ENCODE measurements around the gene ZFYVE9. TPM values are rescaled to one million over a fixed set of nuclear protein-coding genes. Genes with fewer than 3 reads are reported as not detected.
"Not testable (repeated sequence)": the region's sequence is repeated elsewhere in the genome, so short reads cannot be mapped to it uniquely, and the experiment has no call there.

ZFYVE9 gene, protein sequence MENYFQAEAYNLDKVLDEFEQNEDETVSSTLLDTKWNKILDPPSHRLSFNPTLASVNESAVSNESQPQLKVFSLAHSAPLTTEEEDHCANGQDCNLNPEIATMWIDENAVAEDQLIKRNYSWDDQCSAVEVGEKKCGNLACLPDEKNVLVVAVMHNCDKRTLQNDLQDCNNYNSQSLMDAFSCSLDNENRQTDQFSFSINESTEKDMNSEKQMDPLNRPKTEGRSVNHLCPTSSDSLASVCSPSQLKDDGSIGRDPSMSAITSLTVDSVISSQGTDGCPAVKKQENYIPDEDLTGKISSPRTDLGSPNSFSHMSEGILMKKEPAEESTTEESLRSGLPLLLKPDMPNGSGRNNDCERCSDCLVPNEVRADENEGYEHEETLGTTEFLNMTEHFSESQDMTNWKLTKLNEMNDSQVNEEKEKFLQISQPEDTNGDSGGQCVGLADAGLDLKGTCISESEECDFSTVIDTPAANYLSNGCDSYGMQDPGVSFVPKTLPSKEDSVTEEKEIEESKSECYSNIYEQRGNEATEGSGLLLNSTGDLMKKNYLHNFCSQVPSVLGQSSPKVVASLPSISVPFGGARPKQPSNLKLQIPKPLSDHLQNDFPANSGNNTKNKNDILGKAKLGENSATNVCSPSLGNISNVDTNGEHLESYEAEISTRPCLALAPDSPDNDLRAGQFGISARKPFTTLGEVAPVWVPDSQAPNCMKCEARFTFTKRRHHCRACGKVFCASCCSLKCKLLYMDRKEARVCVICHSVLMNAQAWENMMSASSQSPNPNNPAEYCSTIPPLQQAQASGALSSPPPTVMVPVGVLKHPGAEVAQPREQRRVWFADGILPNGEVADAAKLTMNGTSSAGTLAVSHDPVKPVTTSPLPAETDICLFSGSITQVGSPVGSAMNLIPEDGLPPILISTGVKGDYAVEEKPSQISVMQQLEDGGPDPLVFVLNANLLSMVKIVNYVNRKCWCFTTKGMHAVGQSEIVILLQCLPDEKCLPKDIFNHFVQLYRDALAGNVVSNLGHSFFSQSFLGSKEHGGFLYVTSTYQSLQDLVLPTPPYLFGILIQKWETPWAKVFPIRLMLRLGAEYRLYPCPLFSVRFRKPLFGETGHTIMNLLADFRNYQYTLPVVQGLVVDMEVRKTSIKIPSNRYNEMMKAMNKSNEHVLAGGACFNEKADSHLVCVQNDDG (N-terminal part only)
- total RNA-seq (1.6 TPM), polyA plus RNA-seq (1 to 10 TPM in 1 of 4 donors, under 1 TPM in 3; 0.26 to 1.4 (median 0.70) TPM)

DNA sequence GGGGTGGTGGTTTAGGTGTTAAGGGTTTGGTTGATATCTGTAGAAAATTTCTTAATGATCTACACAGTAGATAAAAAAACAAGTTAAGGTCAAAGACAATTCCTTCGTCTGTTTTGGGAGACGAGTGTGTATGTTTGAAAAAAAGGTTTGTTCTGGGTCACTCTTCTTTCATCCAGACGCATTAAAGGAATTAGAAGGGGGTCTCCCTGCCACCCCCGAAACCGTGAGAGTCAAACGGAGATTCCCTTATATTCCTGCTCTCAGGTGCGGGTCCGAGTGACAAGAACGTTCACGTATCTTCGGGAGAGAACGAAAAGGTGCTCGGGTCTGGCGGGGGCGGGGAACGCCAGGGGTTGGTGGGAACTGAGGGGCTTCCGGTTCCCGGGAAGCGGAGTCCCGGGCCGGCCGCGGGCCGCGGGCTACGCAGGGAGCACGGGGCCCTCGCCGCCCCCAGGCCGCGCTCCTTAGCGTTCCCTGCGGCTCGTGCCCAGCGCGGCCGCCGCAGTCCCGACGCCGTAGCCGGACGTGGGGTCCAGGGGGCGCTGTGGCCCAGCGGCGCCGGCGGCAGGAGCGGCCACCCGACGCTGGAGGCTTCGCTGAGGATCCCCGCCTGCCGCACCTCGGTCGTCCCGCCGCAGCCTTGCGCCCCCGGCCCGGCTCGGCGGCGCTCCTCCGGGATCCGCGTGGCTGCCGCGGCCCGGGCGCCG lies at the start of gene ZFYVE9:
Gene ZFYVE9 (plus strand): TSS at position 577 of the 707 bp plus-strand sequence. CDS start 91,118 bp downstream, outside the sequence.
- ATAC-seq (ENCODE audit: low read depth in 2 of 2) = peak; percentile 82 to 88
- H3K36me3 Mint-ChIP-seq = no peaks in the 10 kb centered on the region

DNA sequence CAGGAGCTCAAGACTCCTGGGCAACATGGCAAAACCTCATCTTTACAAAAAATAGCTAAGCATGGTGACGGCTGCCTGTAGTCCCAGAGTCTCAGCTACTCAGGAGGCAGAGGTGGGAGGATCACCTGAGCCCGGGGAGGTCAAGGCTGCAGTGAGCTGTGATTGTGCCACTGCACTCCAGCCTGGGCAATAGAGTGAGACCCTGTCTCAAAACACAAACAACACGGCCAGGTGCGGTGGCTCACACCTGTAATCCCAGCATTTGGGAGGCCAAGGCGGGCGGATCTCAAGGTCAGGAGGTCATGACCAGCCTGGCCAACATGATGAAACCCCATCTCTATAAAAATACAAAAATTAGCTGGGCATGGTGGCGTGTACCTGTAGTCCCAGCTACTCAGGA lies 47.6 kb upstream of the ZFYVE9 start:
- H3K9me3 Mint-ChIP-seq; H3K4me3 ChIP-seq (ENCODE audit: low read depth, low read length): not testable (repeated sequence)

More for the DNA sequence above, at the start of gene ZFYVE9:
- Mint-ChIP-seq H3K4me1 (peaks cover 8 to 37% (median 27%) of the 10 kb centered on the region in 4 donors), H3K4me3 (peak within 1 kb of the TSS; percentile 85 to 94 (median 88)), H3K9me3 (peaks cover 0 to 2% (median 0%) of the 10 kb centered on the region in 7 donors), H3K27me3 (peaks cover 56% of the 10 kb centered on the region), H3K27ac (peak within 1 kb of the TSS; percentile 68 to 81 (median 77))
- Histone ChIP-seq H3K27me3 (ENCODE audit: control insufficient read depth, insufficient read depth, low read length) (peaks cover 33% of the 10 kb centered on the region), H3K4me3 (ENCODE audit: low read depth, low read length) (peak within 1 kb of the TSS; percentile 45), H3K27ac (ENCODE audit: insufficient read depth, low read length, poor library complexity, severe bottlenecking) (no peak within 1 kb of the TSS), H3K9me3 (ENCODE audit: control insufficient read depth in 2 of 2, low read length in 2 of 2) (no peaks in the 10 kb centered on the region), H3K36me3 (ENCODE audit: control insufficient read depth, insufficient read depth, low read length) (no peaks in the 10 kb centered on the region), H3K4me1 (ENCODE audit: control insufficient read depth, insufficient read depth, low read length, poor library complexity, severe bottlenecking) (peaks cover 21% of the 10 kb centered on the region)
- DNase-seq = peak; percentile 53 to 74 (median 69)

DNA sequence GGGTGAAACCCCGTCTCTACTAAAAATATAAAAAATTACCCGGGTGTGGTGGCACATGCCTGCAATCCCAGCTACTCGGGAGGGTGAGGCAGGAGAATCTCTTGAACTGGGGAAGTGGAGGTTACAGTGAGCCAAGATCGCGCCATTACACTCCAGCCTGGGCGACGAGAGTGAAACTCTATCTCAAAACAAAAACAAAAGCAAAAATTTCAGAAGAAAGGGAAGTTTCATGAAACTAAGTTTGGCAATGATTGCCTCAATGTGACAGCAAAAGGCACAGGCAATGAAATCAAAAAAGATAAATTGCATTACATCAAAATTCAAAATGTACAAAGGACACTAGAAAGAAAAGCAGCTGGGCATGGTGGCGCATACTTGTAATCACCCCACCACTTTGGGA lies 45.7 kb upstream of the ZFYVE9 start:
- DNase-seq (no peak), ATAC-seq (ENCODE audit: low read depth in 2 of 2) (no peak)
- Mint-ChIP-seq H3K4me3 (no peak overlapping the region), H3K27ac (no peak overlapping the region), H3K36me3 (no peaks in the 10 kb centered on the region), H3K27me3 (peaks cover 19% of the 10 kb centered on the region), H3K9me3 (peaks cover 0 to 3% (median 0%) of the 10 kb centered on the region in 7 donors), H3K4me1 (peaks cover 0 to 2% (median 0%) of the 10 kb centered on the region in 4 donors)
- Histone ChIP-seq H3K27me3 (ENCODE audit: control insufficient read depth, insufficient read depth, low read length) (no peaks in the 10 kb centered on the region), H3K4me3 (ENCODE audit: low read depth, low read length) (no peak overlapping the region), H3K36me3 (ENCODE audit: control insufficient read depth, insufficient read depth, low read length) (no peaks in the 10 kb centered on the region), H3K9me3 (ENCODE audit: control insufficient read depth in 2 of 2, low read length in 2 of 2) (no peaks in the 10 kb centered on the region), H3K4me1 (ENCODE audit: control insufficient read depth, insufficient read depth, low read length, poor library complexity, severe bottlenecking) (no peaks in the 10 kb centered on the region), H3K27ac (ENCODE audit: insufficient read depth, low read length, poor library complexity, severe bottlenecking) (no peak overlapping the region)

More for the DNA sequence above, 47.6 kb upstream of the ZFYVE9 start:
- not testable (repeated sequence) for H3K4me3 Mint-ChIP-seq; H3K4me1 ChIP-seq (ENCODE audit: control insufficient read depth, insufficient read depth, low read length, poor library complexity, severe bottlenecking); H3K27ac Mint-ChIP-seq; H3K27me3 ChIP-seq (ENCODE audit: control insufficient read depth, insufficient read depth, low read length); H3K9me3 ChIP-seq (ENCODE audit: control insufficient read depth in 2 of 2, low read length in 2 of 2); H3K36me3 Mint-ChIP-seq; DNase-seq; H3K4me1 Mint-ChIP-seq; H3K27ac ChIP-seq (ENCODE audit: insufficient read depth, low read length, poor library complexity, severe bottlenecking); ATAC-seq (ENCODE audit: low read depth in 2 of 2)
- H3K36me3 ChIP-seq (ENCODE audit: control insufficient read depth, insufficient read depth, low read length) = peaks cover 14% of the 10 kb centered on the region
- peaks cover 16% of the 10 kb centered on the region for H3K27me3 Mint-ChIP-seq

DNA sequence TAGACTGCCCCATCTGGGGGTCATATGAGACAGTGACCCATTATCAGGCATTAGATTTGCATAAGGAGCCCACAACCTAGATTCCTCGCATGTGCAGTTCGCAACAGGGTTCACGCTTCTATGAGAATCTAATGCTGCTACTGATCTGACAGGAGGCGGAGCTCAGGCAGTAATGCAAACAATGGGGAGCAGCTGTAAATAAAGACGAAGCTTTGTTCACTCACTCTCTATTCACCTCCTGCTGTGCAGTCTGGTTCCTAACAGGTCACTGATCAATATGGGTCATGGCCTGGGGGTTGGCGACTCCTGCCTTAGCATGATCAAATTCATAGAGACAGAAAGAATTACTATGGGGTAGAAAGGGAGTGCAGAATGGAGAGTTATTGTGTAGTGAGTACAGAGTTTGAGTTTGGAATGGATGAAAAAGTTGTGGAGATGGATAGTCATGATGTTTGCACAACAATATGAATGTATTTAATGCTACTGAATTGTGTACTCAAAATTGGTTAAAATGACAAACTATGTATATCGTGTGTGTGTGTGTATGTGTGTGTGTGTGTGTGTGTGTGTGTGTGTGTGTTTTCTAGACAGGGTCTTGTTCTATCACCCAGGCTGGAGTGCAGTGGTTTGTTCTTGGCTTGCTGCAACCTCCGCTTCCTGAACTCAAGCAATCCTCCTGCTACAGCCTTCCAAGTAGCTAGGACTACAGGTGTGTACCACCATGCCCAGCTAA lies 43.6 kb upstream of the ZFYVE9 start:
- Histone ChIP-seq H3K27me3 (ENCODE audit: control insufficient read depth, insufficient read depth, low read length) (no peaks in the 10 kb centered on the region), H3K27ac (ENCODE audit: insufficient read depth, low read length, poor library complexity, severe bottlenecking) (no peak overlapping the region), H3K9me3 (ENCODE audit: control insufficient read depth in 2 of 2, low read length in 2 of 2) (no peaks in the 10 kb centered on the region), H3K4me3 (ENCODE audit: low read depth, low read length) (no peak overlapping the region), H3K4me1 (ENCODE audit: control insufficient read depth, insufficient read depth, low read length, poor library complexity, severe bottlenecking) (no peaks in the 10 kb centered on the region), H3K36me3 (ENCODE audit: control insufficient read depth, insufficient read depth, low read length) (no peaks in the 10 kb centered on the region)
- Mint-ChIP-seq H3K4me3 (no peak overlapping the region), H3K36me3 (no peaks in the 10 kb centered on the region), H3K9me3 (no peaks in the 10 kb centered on the region), H3K27ac (no peak overlapping the region), H3K4me1 (peaks cover 0 to 4% (median 1%) of the 10 kb centered on the region in 4 donors), H3K27me3 (peaks cover 19% of the 10 kb centered on the region)
- no peak for ATAC-seq (ENCODE audit: low read depth in 2 of 2)
- DNase-seq = no peak

DNA sequence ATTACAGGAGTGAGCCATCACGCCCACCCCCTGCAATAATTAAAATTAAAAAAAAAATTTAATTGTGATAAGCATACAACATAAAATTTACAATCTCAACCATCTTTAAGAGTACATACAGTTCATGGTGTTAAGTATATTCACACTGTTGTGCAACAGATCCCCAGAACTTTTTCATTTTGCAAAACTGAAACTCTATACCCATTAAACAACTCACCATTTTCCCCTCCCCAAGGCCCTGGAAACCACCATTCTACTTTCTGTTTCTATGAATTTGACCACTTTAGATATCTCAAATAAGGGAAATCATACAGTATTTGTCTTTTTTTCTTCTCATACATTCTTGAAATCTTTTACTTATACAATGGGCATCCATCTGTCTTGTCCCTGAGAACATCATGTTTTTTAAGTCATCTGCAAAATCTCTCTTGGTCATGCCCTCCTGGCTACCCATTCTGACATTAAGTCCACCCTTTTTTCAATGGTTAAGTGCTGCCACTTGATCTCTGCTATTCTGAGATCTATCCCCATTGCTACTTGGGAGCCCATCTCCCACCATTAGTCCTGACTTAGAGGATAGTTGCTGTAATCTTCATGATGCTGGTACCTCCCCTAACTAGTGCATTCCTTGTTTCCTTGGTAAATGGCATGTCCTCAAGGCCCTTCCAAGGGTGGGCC lies 39.4 kb upstream of the ZFYVE9 start:
- Histone ChIP-seq H3K36me3 (ENCODE audit: control insufficient read depth, insufficient read depth, low read length) (no peaks in the 10 kb centered on the region), H3K27me3 (ENCODE audit: control insufficient read depth, insufficient read depth, low read length) (no peaks in the 10 kb centered on the region), H3K4me3 (ENCODE audit: low read depth, low read length) (no peak overlapping the region), H3K4me1 (ENCODE audit: control insufficient read depth, insufficient read depth, low read length, poor library complexity, severe bottlenecking) (no peaks in the 10 kb centered on the region), H3K9me3 (ENCODE audit: control insufficient read depth in 2 of 2, low read length in 2 of 2) (no peaks in the 10 kb centered on the region), H3K27ac (ENCODE audit: insufficient read depth, low read length, poor library complexity, severe bottlenecking) (no peak overlapping the region)
- Mint-ChIP-seq H3K4me3 (no peak overlapping the region), H3K27ac (no peak overlapping the region), H3K9me3 (no peaks in the 10 kb centered on the region), H3K27me3 (peaks cover 14% of the 10 kb centered on the region), H3K36me3 (no peaks in the 10 kb centered on the region), H3K4me1 (peaks cover 0 to 3% (median 1%) of the 10 kb centered on the region in 4 donors)
- DNase-seq (peak in 1 of 3 donors; percentile 22), ATAC-seq (ENCODE audit: low read depth in 2 of 2) (no peak)

DNA sequence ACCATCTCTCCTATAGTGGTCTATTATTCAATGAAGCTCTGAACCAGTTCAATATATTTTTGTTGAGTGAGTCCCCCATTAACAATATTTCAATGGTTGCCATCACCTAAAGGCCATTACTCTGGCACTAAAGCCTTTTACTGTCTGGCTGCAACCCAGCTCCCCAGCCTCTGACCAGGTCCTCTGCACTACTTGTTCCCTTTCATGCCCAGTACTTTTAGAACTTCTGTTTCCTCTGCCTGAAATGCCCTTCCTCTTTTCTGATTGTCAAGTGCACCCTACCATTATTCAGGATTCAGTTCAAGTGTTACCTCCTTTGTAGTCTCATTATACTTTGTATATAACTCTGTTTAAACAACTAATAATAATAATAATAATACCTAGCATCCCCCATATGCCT lies 30.4 kb upstream of the ZFYVE9 start:
- Mint-ChIP-seq H3K9me3 (no peaks in the 10 kb centered on the region), H3K27ac (no peak overlapping the region), H3K4me1 (no peaks in the 10 kb centered on the region), H3K27me3 (no peaks in the 10 kb centered on the region), H3K4me3 (no peak overlapping the region), H3K36me3 (no peaks in the 10 kb centered on the region)
- no peaks in the 10 kb centered on the region for H3K9me3 ChIP-seq (ENCODE audit: control insufficient read depth in 2 of 2, low read length in 2 of 2)
- DNase-seq (no peak), ATAC-seq (ENCODE audit: low read depth in 2 of 2) (no peak)
- no peak overlapping the region for H3K27ac ChIP-seq (ENCODE audit: insufficient read depth, low read length, poor library complexity, severe bottlenecking)
- H3K27me3 ChIP-seq (ENCODE audit: control insufficient read depth, insufficient read depth, low read length) = peaks cover 2% of the 10 kb centered on the region
- no peak overlapping the region for H3K4me3 ChIP-seq (ENCODE audit: low read depth, low read length)
- H3K36me3 ChIP-seq (ENCODE audit: control insufficient read depth, insufficient read depth, low read length) = no peaks in the 10 kb centered on the region
- no peaks in the 10 kb centered on the region for H3K4me1 ChIP-seq (ENCODE audit: control insufficient read depth, insufficient read depth, low read length, poor library complexity, severe bottlenecking)
